Measurements from ENCODE around the gene LRP11. TPM values are rescaled to one million over a fixed set of nuclear protein-coding genes. Genes with fewer than 3 reads are reported as not detected.
"Not testable (repeated sequence)": the region's sequence is repeated elsewhere in the genome, so short reads cannot be mapped to it uniquely, and the experiment has no call there.

Gene LRP11
- total and polyA plus RNA-seq, 2 donors from 2014 or later, result 22.1 to 34.0 TPM

DNA sequence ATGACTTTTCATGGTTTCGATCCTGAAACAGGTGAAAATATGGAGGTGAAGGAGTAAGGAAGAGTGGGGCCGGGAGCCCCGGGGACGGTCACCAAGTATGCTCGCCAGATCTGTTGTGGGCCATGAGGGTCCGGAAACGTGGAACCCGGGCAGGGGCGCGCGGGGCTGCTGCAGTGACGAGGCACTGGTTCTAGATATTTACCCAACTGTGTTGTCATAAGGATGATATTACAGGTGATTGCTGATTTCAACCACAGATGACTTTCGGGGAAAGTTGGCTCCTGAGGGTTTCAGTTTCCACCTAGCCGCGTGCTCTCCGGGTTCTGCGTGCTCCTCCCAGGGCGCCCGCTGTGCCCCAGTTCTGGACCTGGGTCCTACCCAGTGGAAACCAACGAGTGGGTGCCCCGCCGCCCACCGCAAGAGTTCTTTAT is 46.6 kb upstream of the LRP11 start:
- Histone ChIP-seq H3K9me3 (ENCODE audit: control insufficient read depth in 2 of 3, insufficient read depth in 1 of 3, low read length in 3 of 3) (peaks cover 0 to 4% (median 0%) of the 10 kb centered on the region in 3 donors), H3K36me3 (ENCODE audit: control insufficient read depth in 2 of 3, insufficient read depth in 3 of 3, low read length in 3 of 3) (no peaks in the 10 kb centered on the region), H3K27ac (ENCODE audit: low read depth in 2 of 2, low read length in 2 of 2) (no peak overlapping the region), H3K27me3 (ENCODE audit: control insufficient read depth, insufficient read depth, low read length) (no peaks in the 10 kb centered on the region), H3K4me3 (ENCODE audit: low read length in 3 of 3) (no peak overlapping the region), H3K9ac (ENCODE audit: low read length in 3 of 3) (no peak overlapping the region), H3K4me1 (ENCODE audit: control insufficient read depth in 2 of 3, insufficient read depth in 2 of 3, low read depth in 1 of 3, low read length in 3 of 3) (peaks cover 0 to 4% (median 0%) of the 10 kb centered on the region in 3 donors)
- FAIRE-seq (no peak), DNase-seq (peak in 1 of 5 donors; percentile 46)
- no peak for TF ChIP-seq CTCF (IDR thresholded peaks at IDR 0.05; ENCODE audit: borderline replicate concordance, extremely low read depth, insufficient read depth)
- intact Hi-C loops (cut with DNase I), result no loop called here

DNA sequence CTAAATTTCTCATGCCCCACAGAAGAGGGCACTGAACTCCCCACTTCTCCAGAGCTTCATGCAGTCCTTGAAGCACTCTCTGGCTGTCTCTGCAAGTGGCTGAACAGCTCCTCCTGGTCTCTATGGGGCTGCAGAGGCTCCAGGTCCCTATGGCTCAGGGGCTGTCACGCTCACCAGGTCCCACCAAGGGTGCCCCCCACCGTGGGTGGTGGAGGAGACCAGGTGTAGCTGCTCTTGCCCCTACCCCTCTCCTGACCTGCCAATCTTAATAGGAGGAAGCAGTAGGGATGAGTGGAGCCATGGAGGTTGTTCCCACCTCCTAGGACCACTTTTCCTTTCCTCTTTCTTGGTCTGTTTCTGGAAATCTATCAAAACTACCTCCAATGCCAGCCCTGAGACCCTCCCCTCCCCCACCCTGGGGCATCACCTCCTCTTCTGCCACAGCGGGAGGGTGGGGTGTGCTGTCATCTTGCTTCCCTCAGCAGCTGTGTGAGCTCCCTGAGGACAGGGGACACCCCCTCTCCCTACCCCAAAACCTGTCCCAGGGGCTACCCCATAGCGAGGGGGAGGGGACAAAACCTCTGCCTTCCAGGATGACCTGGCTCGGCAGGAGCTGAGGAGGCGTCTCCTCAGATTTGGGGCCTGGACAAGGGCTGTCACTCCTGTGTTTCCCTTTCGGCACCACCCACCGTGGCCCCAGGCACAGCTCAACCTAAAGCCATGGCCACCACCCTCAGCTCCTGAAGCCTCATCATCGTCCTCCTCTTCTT is 45.7 kb upstream of the LRP11 start:
- peak in 1 of 5 donors; percentile 58 for DNase-seq
- H3K4me3 ChIP-seq (ENCODE audit: low read length in 3 of 3), result no peak overlapping the region
- no peaks in the 10 kb centered on the region for H3K27me3 ChIP-seq (ENCODE audit: control insufficient read depth, insufficient read depth, low read length)
- no peak overlapping the region for H3K27ac ChIP-seq (ENCODE audit: low read depth in 2 of 2, low read length in 2 of 2)
- intact Hi-C loops (cut with DNase I), result no loop called here
- FAIRE-seq, result no peak
- TF ChIP-seq CTCF (IDR thresholded peaks at IDR 0.05; ENCODE audit: borderline replicate concordance, extremely low read depth, insufficient read depth), result no peak
- H3K9me3 ChIP-seq (ENCODE audit: control insufficient read depth in 2 of 3, insufficient read depth in 1 of 3, low read length in 3 of 3), result peaks cover 0 to 4% (median 0%) of the 10 kb centered on the region in 3 donors
- H3K36me3 ChIP-seq (ENCODE audit: control insufficient read depth in 2 of 3, insufficient read depth in 3 of 3, low read length in 3 of 3), result no peaks in the 10 kb centered on the region
- H3K9ac ChIP-seq (ENCODE audit: low read length in 3 of 3), result no peak overlapping the region
- H3K4me1 ChIP-seq (ENCODE audit: control insufficient read depth in 2 of 3, insufficient read depth in 2 of 3, low read depth in 1 of 3, low read length in 3 of 3), result peaks cover 0 to 4% (median 0%) of the 10 kb centered on the region in 3 donors

GRCh38 chr6:149908480-149908879 is 44.3 kb upstream of the LRP11 start:
- H3K9ac ChIP-seq (ENCODE audit: low read length in 3 of 3); H3K9me3 ChIP-seq (ENCODE audit: control insufficient read depth in 2 of 3, insufficient read depth in 1 of 3, low read length in 3 of 3); H3K36me3 ChIP-seq (ENCODE audit: control insufficient read depth in 2 of 3, insufficient read depth in 3 of 3, low read length in 3 of 3); H3K4me3 ChIP-seq (ENCODE audit: low read length in 3 of 3); H3K27ac ChIP-seq (ENCODE audit: low read depth in 2 of 2, low read length in 2 of 2); intact Hi-C loops (cut with DNase I); FAIRE-seq; H3K27me3 ChIP-seq (ENCODE audit: control insufficient read depth, insufficient read depth, low read length); H3K4me1 ChIP-seq (ENCODE audit: control insufficient read depth in 2 of 3, insufficient read depth in 2 of 3, low read depth in 1 of 3, low read length in 3 of 3): not testable (repeated sequence)
- peak in 1 of 5 donors; percentile 6 for DNase-seq

DNA sequence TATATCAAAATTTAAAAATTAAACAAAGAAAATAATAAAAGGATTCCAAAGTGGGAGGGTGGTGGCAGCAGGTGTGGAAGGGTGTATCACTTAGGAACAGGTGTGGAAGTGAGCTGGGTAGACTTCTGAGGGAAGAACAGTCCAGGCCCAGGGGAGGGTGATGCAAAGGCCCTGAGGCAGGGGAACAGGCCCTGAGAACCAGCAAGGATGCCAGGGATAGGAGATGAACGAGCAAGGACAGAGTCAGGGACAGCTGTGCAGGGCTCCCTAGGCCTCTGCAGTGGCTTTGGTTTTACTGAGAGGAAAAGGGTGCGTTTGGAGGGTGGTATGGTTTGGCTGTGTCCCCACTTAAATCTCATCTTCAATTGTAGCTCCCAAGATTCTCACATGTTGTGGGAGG is 43.2 kb upstream of the LRP11 start:
- H3K9ac ChIP-seq (ENCODE audit: low read length in 3 of 3), result no peak overlapping the region
- no peak overlapping the region for H3K27ac ChIP-seq (ENCODE audit: low read depth in 2 of 2, low read length in 2 of 2)
- FAIRE-seq (no peak), DNase-seq (peak in 1 of 5 donors; percentile 39)
- no peak overlapping the region for H3K4me3 ChIP-seq (ENCODE audit: low read length in 3 of 3)
- H3K27me3 ChIP-seq (ENCODE audit: control insufficient read depth, insufficient read depth, low read length), result no peaks in the 10 kb centered on the region
- no peak for TF ChIP-seq CTCF (IDR thresholded peaks at IDR 0.05; ENCODE audit: borderline replicate concordance, extremely low read depth, insufficient read depth)
- peaks cover 0 to 4% (median 0%) of the 10 kb centered on the region in 3 donors for H3K4me1 ChIP-seq (ENCODE audit: control insufficient read depth in 2 of 3, insufficient read depth in 2 of 3, low read depth in 1 of 3, low read length in 3 of 3)
- H3K9me3 ChIP-seq (ENCODE audit: control insufficient read depth in 2 of 3, insufficient read depth in 1 of 3, low read length in 3 of 3), result peaks cover 0 to 4% (median 0%) of the 10 kb centered on the region in 3 donors
- no peaks in the 10 kb centered on the region for H3K36me3 ChIP-seq (ENCODE audit: control insufficient read depth in 2 of 3, insufficient read depth in 3 of 3, low read length in 3 of 3)
- intact Hi-C loops (cut with DNase I), result no loop called here

Measured in kidney (tissue), 14 donors.